Pancreas (tissue), 10 donors: ENCODE data around the gene ZFAND6. TPM values are rescaled to one million over a fixed set of nuclear protein-coding genes. Genes with fewer than 3 reads are reported as not detected.

Experiments used
- ATAC-seq, 4 donors: fragments of 200-7000 bp; cut with Tn5 transposase; one replicate each; pipeline versions ENCODE4 v1.8.0 to v1.9.1; 2020; ENCODE audit warnings: mild to moderate bottlenecking in 4 of 4, moderate library complexity in 4 of 4
- DNase-seq, 6 donors: peaks; one replicate each; pipeline ENCODE4 v3.0.0-alpha.2; 2020
- FAIRE-seq: peaks from 2 replicates; lab custom pipeline; 2012; peaks lifted over from hg19 to GRCh38; lab: Jason Lieb, UNC
- H3K27ac ChIP-seq, 4 donors: fragments of 200-600 bp; sonication (generic); 1 replicate in 3 of 4; 2 replicates in 1 of 4; pipeline versions ENCODE4 v1.5.0 to v1.8.0; 2020
- H3K27me3 ChIP-seq, 4 donors: fragments of 200-600 bp; one replicate each; pipeline ENCODE4 v1.8.0; 2021
- H3K36me3 ChIP-seq, 3 donors: fragments of 200-600 bp; sonication (generic) in 1 of 3; one replicate each; pipeline versions ENCODE4 v1.5.0 to v1.8.0; 2020 to 2021
- H3K4me1 ChIP-seq, 3 donors: fragments of 200-600 bp; one replicate each; pipeline ENCODE4 v1.8.0; 2021
- H3K4me3 ChIP-seq, 4 donors: fragments of 200-600 bp; sonication (generic) in 2 of 4; one replicate each; pipeline versions ENCODE4 v1.5.0 to v1.8.0; 2020 to 2021
- H3K9me3 ChIP-seq, 4 donors: fragments of 200-600 bp; one replicate each; pipeline ENCODE4 v1.8.0; 2021
- CTCF ChIP-seq, 4 donors: fragments of 200-600 bp; sonication (generic) in 3 of 4; IDR thresholded peaks; one replicate each; pipeline versions ENCODE4 v1.5.0 to v1.8.0; 2021; ENCODE audit warnings: antibody characterized with exemption in 4 of 4
- WGBS, 2 donors: extraction: QIAGEN DNeasy Blood & Tissue Kit; methylation state at CpG; one replicate each; pipeline ENCODE4 v1.1.7; 2013; 5-methylcytosine and 5-hydroxymethylcytosine counted together
- intact Hi-C, 3 donors: fragments of 100-400 bp; cut with DNase I; formaldehyde crosslinking; loops; one replicate each; pipeline versions ENCODE4 v1.11.1 to v1.14.2; 2022
- polyA plus RNA-seq, 2 donors: library from polyadenylated mRNA; stranded (reverse); fragments of 200-250 nt; gene quantifications; one replicate each; pipeline ENCODE4 v1.2.3, GENCODE V29; 2013
- total RNA-seq, 6 donors: library from RNA; stranded (reverse); fragmentation: NEBNext Ultra II Directional in 4 of 6; extraction: Animal tissue kit (Norgen Biotek cat#: 25700) in 4 of 6; gene quantifications; one replicate each; pipeline versions ENCODE4 v1.2.1 to v1.2.4, GENCODE V29; 2021 to 2023
- donor health status: healthy with polysubstance abuse.
- donor health status: DM: no; HTN: no; CAD: no; lungs with moderate emphysema.
- donor health status: DM: no; HTN: no; CAD: no.
- donor health status: control.
- donor health status: control.
- donor health status: Bipolar disorder and iron deficiency.
- donor health status: DM: yes; HTN: yes; CAD: no.
- donor health status: DM: no; HTN: no; CAD: no.
- donor health status: DM: no; HTN: no; CAD: no.
- donor health status: DM: yes; HTN: yes; CAD: no.

ZFAND6 gene
- total and polyA plus RNA-seq, 8 donors: 16.9 to 41.5 (median 19.1) TPM

- DNase-seq (no peak), ATAC-seq (peak in 1 of 4 donors; percentile 14)
- 80 to 90% methylated on average over 5 of the region's 5 CpGs for WGBS, 2 donors
Observed at GRCh38 chr15:80163217-80163616, 103.7 kb downstream of the ZFAND6 start.

GRCh38 chr15:80163897-80164296, 104.4 kb downstream of the ZFAND6 start:
- Histone ChIP-seq H3K27me3 (no peaks in the 10 kb centered on the region), H3K4me1 (no peaks in the 10 kb centered on the region), H3K9me3 (no peaks in the 10 kb centered on the region), H3K27ac (no peak overlapping the region), H3K36me3 (peaks cover 0 to 5% (median 0%) of the 10 kb centered on the region in 3 donors), H3K4me3 (no peak overlapping the region)
- TF ChIP-seq CTCF (IDR thresholded peaks at IDR 0.05): no peak
- intact Hi-C loops: no loop called here
- no peak for DNase-seq
- 94 to 97% methylated on average over 1 of the region's 1 CpG for WGBS, 2 donors
- FAIRE-seq: no peak
- no peak for ATAC-seq

More at GRCh38 chr15:80163217-80163616, 103.7 kb downstream of the ZFAND6 start:
- no peaks in the 10 kb centered on the region for H3K9me3 ChIP-seq
- no peaks in the 10 kb centered on the region for H3K4me1 ChIP-seq
- peaks cover 0 to 5% (median 0%) of the 10 kb centered on the region in 3 donors for H3K36me3 ChIP-seq
- intact Hi-C loops: no loop called here
- H3K27me3 ChIP-seq: no peaks in the 10 kb centered on the region
- no peak for TF ChIP-seq CTCF (IDR thresholded peaks at IDR 0.05)
- H3K4me3 ChIP-seq: no peak overlapping the region
- H3K27ac ChIP-seq: no peak overlapping the region
- FAIRE-seq: no peak

DNA sequence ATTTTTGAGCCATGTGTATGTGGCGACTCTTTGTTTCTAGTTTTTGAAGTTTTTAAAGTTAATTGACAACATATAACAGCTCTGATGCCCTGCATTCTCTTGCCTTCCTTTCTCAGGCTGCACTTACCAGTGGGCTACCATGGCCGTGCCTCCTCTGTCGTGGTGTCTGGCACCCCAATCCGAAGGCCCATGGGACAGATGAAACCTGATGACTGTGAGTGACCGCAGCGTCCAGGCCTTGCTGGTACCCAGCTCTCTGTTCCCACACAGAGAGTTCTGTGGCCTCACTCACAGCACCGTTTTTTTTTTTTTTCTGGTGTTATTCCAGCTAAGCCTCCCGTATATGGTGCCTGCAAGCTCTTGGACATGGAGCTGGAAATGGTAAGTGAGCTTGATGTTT, 108.5 kb downstream of the ZFAND6 start:
- Histone ChIP-seq H3K36me3 (no peaks in the 10 kb centered on the region), H3K27ac (no peak overlapping the region), H3K9me3 (no peaks in the 10 kb centered on the region), H3K27me3 (no peaks in the 10 kb centered on the region), H3K4me1 (no peaks in the 10 kb centered on the region), H3K4me3 (no peak overlapping the region)
- 89 to 92% methylated on average over 8 of the region's 8 CpGs for WGBS, 2 donors
- FAIRE-seq (no peak), ATAC-seq (no peak), DNase-seq (no peak)
- intact Hi-C loops: no loop called here
- no peak for TF ChIP-seq CTCF (IDR thresholded peaks at IDR 0.05)

DNA sequence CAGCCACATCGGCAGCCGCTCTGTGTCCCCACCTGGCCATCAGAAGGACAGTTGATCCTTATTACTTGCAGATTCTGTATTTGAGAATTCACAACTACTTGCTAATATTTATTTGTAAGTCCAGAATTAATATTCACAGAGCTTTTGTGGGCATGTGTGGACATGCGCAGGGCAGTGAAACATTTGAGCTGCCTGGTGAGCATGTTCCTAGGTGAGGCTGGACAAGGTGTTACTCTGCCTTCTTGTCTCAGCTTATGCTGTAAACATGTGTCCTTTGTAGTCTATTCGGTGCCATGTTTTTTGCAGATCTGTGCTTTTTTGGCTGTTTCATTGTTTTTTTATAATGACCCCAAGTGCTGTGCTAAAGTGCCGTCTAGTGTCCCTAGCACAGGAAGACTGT, 108.9 kb downstream of the ZFAND6 start:
- DNase-seq: no peak
- no peak overlapping the region for H3K27ac ChIP-seq
- H3K4me3 ChIP-seq: no peak overlapping the region
- WGBS, 2 donors: 94 to 95% methylated on average over 5 of the region's 5 CpGs
- intact Hi-C loops: no loop called here
- no peaks in the 10 kb centered on the region for H3K9me3 ChIP-seq
- no peak for TF ChIP-seq CTCF (IDR thresholded peaks at IDR 0.05)
- ATAC-seq: no peak
- no peaks in the 10 kb centered on the region for H3K36me3 ChIP-seq
- H3K4me1 ChIP-seq: no peaks in the 10 kb centered on the region
- no peaks in the 10 kb centered on the region for H3K27me3 ChIP-seq
- no peak for FAIRE-seq

GRCh38 chr15:80169768-80170357, 110.4 kb downstream of the ZFAND6 start:
- TF ChIP-seq CTCF (IDR thresholded peaks at IDR 0.05): no peak
- Histone ChIP-seq H3K27me3 (no peaks in the 10 kb centered on the region), H3K36me3 (no peaks in the 10 kb centered on the region), H3K9me3 (no peaks in the 10 kb centered on the region), H3K4me3 (no peak overlapping the region), H3K27ac (no peak overlapping the region), H3K4me1 (no peaks in the 10 kb centered on the region)
- DNase-seq (no peak), FAIRE-seq (no peak), ATAC-seq (no peak)
- intact Hi-C loops: no loop called here
- 92 to 95% methylated on average over 12 of the region's 12 CpGs for WGBS, 2 donors
